Measurements from ENCODE around the gene FFAR3. TPM values are rescaled to one million over a fixed set of nuclear protein-coding genes. Genes with fewer than 3 reads are reported as not detected.

Gene FFAR3
- total RNA-seq, 2 experiments from 2014 or later, result 1.1 to 1.2 TPM

- Mint-ChIP-seq H3K27me3 (peaks cover 3% of the 10 kb centered on the region), H3K4me3 (no peak overlapping the region), H3K9me3 (no peaks in the 10 kb centered on the region), H3K4me1 (ENCODE audit: low read depth) (peaks cover 10% of the 10 kb centered on the region), H3K27ac (no peak overlapping the region), H3K36me3 (ENCODE audit: low read depth) (no peaks in the 10 kb centered on the region)
- no peak for TF ChIP-seq CTCF (IDR thresholded peaks at IDR 0.05)
- POLR2A ChIA-PET, result no interaction called here
- intact Hi-C loops (cut with micrococcal nuclease), result no loop called here
- DNase-seq, result no peak
- CTCF ChIA-PET, result no interaction called here
- no peak for ATAC-seq
These were observed 42.4 kb upstream of the FFAR3 start for GRCh38 chr19:35315883-35316282.

GRCh38 chr19:35316560-35316959 is 41.7 kb upstream of the FFAR3 start:
- Mint-ChIP-seq H3K27ac (no peak overlapping the region), H3K36me3 (ENCODE audit: low read depth) (no peaks in the 10 kb centered on the region), H3K27me3 (peaks cover 3% of the 10 kb centered on the region), H3K4me1 (ENCODE audit: low read depth) (peaks cover 10% of the 10 kb centered on the region), H3K4me3 (no peak overlapping the region), H3K9me3 (no peaks in the 10 kb centered on the region)
- intact Hi-C loops (cut with micrococcal nuclease), result no loop called here
- ATAC-seq (no peak), DNase-seq (no peak)
- ChIA-PET POLR2A (no interaction called here), CTCF (interaction anchor here (1.4 kb wide), 1 partner anchor 193 kb away, joined by 3 read pairs; no protein-coding TSS in a partner anchor)
- no peak for TF ChIP-seq CTCF (IDR thresholded peaks at IDR 0.05)

GRCh38 chr19:35317464-35318043 is 40.7 kb upstream of the FFAR3 start:
- Mint-ChIP-seq H3K27ac (no peak overlapping the region), H3K36me3 (ENCODE audit: low read depth) (no peaks in the 10 kb centered on the region)

GRCh38 chr19:35318679-35319448 is 39.4 kb upstream of the FFAR3 start:
- ChIA-PET CTCF (interaction anchor here (0.9 kb wide), 1 partner anchor 34 kb away, joined by 3 read pairs; no protein-coding TSS in a partner anchor), POLR2A (no interaction called here)
- peaks cover 2% of the 10 kb centered on the region for H3K9me3 Mint-ChIP-seq
- H3K27ac Mint-ChIP-seq, result no peak overlapping the region
- TF ChIP-seq CTCF (IDR thresholded peaks at IDR 0.05), result no peak
- peaks cover 10% of the 10 kb centered on the region for H3K4me1 Mint-ChIP-seq (ENCODE audit: low read depth)
- DNase-seq (peak; percentile 41), ATAC-seq (peak; percentile 62)
- H3K27me3 Mint-ChIP-seq, result peaks cover 4% of the 10 kb centered on the region
- no peaks in the 10 kb centered on the region for H3K36me3 Mint-ChIP-seq (ENCODE audit: low read depth)
- intact Hi-C loops (cut with micrococcal nuclease), result no loop called here
- no peak overlapping the region for H3K4me3 Mint-ChIP-seq

More at GRCh38 chr19:35317464-35318043, 40.7 kb upstream of the FFAR3 start:
- POLR2A ChIA-PET, result interaction anchor here (0.7 to 0.8 kb wide), 2 partner anchors 15 to 140 kb away, joined by 3 read pairs; no protein-coding TSS in a partner anchor
- peaks cover 4% of the 10 kb centered on the region for H3K27me3 Mint-ChIP-seq
- peaks cover 2% of the 10 kb centered on the region for H3K9me3 Mint-ChIP-seq
- intact Hi-C loops (cut with micrococcal nuclease), result no loop called here
- no peak for DNase-seq
- no peak overlapping the region for H3K4me3 Mint-ChIP-seq
- no peak for ATAC-seq
- TF ChIP-seq CTCF (IDR thresholded peaks at IDR 0.05), result no peak
- CTCF ChIA-PET, result interaction anchor here (0.9 to 1.4 kb wide), 3 partner anchors 36 to 192 kb away, joined by 3 to 4 read pairs (median 3); no protein-coding TSS in a partner anchor
- peaks cover 10% of the 10 kb centered on the region for H3K4me1 Mint-ChIP-seq (ENCODE audit: low read depth)
